NCI-H2029 (cell line): Measurements from ENCODE around the gene HSPB7.
"Not testable (repeated sequence)": the region's sequence is repeated elsewhere in the genome, so short reads cannot be mapped to it uniquely, and the experiment has no call there.

Experiments
- DNase-seq: peaks from one replicate; lab custom pipeline; 2025; lab: John Stamatoyannopoulos, UW

HSPB7 gene

DNA sequence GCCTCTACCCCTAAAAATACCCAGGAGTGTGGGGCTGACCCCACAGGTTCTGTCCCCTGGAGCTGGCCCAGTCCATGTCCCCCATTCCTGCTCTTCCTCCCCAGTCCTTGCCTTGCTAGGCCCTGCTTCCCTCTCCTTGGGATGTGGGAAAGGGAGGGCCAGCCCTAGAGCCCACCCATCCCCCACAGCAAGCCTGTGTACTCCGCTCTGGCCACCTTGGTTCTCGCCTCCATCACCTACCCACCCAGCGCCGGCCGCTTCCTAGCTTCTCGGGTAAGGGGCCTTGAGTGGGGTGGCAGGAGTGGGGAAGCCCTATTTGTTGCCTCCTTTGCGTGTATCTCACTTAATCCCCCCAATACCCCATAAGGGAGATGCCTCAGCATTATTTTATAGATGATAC is 32.5 kb upstream of the HSPB7 start:
- DNase-seq: no peak

DNA sequence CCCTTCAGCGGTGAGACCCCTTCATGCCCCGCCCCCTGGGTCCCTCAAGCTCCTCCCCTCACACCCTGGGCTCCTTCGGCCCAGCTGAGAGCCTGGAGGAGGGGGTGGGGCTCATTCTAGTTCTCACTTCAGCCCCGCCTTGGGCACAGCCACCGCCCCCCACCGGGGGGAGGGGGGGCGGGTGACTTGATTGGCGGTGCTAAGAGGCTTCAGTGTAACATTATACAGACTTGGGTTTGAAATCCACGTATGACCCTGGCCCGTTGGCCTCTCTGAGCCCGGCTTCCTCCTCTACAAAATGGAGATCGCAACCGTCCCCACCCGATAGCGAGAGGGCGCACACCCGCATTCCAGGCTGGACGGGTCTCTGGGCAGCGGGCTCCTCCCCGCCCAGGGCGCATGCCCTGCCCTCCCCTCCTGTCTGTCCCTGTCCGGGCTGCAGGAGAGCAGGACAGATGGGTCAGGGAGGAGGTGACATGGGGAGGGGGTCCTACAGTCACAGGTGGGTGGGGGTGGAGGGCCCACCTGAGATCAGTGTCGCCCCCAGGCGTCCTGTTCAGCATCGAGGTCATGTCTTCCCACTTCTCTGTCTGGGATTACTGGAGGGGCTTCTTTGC is 30.8 kb upstream of the HSPB7 start:
- peak; percentile 54 for DNase-seq

DNA sequence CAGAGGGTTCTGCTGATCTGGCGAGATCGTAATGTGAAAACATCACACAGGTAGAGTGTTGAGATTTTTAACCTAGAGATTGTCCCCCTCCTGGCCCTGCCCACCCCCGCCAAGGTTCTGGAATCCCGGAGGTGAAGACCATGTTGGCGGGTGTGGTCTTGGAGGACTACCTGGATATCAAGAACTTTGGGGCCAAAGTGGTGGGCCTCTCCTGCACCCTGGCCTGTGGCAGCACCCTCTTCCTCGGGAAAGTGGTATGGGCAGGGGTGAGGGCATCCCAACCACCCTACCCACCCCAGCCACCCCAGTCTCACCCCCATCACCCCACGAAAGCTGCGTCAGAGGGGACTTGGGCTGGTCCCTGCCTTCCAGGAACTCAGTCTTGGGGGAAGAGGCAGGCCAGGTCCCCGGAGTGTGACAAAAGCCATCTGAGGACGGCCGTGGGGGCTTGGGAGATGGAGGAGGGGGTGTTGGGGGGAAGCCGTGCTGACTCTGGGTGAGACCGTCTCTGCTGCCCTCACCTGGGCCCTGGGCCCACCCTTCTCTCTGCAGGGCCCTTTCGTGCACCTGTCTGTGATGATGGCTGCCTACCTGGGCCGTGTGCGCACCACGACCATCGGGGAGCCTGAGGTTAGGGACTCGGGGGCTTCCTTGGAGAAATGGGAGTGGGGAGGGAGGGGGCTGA is 30.1 kb upstream of the HSPB7 start:
- DNase-seq: no peak

DNA sequence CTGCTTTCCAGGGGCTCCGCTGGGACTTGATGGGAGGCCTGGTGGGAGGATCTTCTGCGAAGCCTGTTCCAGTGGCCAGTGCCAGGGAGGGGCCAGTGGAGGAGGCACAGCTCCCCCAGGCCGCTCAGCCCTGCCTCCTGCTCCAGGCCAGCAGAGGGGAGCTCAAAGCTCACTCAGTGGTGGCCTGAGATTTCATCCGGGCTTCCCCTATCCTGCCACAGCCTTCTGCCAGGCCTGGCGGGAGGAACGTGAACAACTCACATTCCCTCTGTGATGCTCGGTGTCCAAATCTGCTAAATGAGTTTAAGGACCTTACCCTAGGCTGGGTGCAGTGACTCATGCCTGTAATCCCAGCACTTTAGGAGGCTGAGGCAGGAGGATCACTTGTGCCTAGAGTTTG is 29.0 kb upstream of the HSPB7 start:
- DNase-seq: no peak

DNA sequence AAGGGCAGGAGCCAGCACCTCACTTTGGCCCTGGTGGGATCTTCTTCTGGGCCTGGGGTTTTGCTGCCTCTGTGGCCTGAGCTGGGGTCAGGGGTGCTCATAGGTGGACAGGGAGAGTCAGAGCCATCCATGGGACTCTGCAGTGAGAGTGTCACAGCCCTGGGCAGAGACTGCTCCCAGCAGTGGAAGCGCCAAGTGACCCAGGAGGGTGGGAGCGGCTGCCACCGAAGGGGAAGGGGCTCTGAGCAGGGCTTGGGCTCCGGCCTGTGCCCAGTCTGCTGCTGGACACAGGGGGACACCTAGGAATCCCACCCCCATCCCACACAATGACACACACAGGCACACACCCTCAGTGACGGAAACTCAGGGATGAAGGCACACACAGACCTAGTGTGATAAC is 26.1 kb upstream of the HSPB7 start:
- no peak for DNase-seq

DNA sequence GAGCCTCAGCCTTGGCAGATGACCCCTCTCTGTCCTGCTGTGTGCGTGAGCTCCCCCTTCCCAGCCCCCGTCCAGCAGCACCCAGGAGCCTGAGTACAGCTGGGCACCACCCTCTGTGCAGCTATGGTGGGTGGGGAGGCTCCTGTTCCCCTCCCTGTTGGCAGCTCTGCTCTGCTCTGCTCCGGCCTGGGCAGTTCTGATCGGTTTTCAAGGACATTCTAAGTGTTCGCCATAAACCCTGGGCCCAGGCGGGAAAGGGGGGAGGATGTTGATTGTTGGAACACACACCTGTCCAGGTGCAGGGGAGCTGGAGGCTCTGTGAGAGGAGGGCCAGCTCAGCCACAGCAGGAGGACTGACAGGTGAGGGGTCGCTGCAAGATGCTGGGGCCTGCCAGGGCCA is 25.7 kb upstream of the HSPB7 start, which contains the start of gene CLCNKB:
Gene CLCNKB, plus strand, starts transcription at position 262 of the 400 bp plus-strand sequence. CDS start 711 bp downstream, outside the sequence.
- peak; percentile 45 for DNase-seq

DNA sequence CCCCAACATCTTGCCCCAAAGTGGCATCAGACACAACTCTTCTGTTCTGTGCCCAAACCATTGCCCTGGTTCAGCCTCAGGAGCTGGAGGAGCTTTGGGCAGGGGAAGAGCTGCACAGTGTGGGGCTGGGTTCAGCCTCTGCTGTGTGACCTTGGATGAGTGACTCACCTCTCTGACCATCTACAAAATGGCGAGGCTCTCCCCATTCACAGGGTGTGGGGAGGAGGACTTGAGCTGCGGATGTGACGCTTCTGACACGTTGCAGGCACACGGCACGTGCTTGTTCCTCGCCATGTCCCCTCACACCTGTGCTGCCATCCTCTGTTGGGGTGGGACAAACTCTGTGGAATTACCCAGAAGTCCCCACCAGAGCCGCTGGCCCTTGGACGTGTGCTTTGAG is 24.8 kb upstream of the HSPB7 start:
- DNase-seq: not testable (repeated sequence)

DNA sequence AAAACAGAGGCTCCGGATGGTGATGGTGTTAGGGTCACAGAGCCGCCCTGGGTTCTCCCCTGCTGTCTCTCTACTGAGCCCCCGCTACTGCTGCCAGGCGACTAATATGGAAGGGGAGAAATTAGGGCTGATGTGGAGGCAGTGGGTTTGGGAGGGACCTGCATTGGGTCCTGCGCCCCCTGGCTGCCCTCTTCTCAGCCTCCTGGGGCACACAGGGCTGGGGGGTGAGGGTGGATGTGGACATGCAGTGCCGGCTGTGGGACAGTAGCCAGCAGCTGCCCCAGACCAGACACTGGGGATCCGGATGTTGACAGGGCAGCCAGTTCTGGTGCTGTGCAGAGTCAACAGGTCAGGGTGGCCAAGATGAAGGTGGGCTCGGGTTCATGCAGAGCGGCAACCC is 24.3 kb upstream of the HSPB7 start:
- no peak for DNase-seq

DNA sequence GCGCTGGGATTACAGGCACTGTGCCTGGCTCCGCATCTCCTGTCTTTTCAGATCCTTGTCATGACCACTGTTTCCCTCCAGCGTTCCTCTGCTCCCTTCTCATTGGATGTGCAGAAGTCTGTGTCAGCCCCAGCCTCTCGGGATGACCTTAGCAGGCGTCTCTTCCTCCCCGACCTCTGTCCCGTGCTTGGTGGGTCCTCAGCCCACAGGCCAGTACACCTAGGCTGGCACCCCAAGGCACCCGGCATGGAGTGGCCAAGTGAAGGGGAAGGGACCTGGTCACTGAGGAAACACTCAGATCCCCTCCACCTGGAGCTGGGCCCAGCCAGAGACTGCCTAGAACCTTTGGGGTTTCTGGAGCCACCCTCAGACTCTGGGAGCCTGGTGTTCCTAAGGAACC is 23.4 kb upstream of the HSPB7 start:
- no peak for DNase-seq

DNA sequence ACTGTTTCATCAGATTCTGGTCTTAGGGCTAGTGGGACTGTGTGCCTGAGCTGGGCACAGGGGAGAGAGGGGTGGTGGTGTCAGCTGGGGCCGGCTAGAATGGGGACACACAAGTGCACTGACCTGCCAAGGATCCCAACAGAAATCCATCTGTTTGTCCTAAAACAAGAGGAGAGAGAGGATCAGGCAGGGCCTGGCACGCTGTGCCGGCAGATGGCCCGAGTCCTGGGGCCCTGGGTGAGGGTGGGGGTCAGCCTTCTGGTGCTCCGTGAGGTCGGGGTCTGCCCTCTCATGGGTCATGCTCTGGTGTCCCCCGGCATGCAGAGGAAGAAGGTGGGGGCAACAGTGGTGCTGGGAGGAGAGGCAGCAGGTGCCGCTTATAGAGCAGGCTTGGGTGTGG is 22.0 kb upstream of the HSPB7 start:
- DNase-seq: not testable (repeated sequence)

DNA sequence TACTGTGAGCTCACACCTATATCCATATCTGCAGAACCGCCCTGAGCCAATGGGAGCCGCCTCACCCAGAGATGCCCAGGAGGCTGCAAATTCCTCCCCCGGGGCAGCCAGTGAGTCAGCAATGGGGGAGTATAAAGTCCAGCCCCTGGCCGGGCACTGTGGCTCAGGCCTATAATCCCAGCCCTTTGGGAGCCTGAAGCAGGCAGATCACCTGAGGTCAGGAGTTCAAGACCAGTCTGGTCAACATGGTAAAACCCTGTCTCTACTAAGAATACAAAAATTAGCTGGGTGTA is 20.7 kb upstream of the HSPB7 start:
- DNase-seq: no peak

DNA sequence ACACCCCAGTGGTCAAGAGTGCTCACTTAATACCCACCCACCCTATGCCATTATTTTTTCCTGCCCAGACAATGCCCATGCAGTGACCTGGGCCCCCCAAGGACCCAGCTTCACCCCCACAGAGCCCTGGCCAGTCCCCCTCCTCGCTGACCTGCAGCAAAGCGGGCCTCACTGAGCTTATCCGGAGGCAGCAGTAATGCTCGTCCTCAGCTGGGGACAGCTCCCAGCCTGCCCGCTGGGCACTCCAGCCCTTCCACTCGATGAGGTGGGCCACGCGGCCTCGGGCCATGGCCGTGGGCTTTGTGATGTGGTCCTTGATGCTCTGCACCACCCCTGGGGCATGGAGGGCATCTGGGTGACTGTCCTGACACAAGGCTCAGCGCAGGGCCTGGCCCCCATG is 18.6 kb upstream of the HSPB7 start:
- DNase-seq: not testable (repeated sequence)

DNA sequence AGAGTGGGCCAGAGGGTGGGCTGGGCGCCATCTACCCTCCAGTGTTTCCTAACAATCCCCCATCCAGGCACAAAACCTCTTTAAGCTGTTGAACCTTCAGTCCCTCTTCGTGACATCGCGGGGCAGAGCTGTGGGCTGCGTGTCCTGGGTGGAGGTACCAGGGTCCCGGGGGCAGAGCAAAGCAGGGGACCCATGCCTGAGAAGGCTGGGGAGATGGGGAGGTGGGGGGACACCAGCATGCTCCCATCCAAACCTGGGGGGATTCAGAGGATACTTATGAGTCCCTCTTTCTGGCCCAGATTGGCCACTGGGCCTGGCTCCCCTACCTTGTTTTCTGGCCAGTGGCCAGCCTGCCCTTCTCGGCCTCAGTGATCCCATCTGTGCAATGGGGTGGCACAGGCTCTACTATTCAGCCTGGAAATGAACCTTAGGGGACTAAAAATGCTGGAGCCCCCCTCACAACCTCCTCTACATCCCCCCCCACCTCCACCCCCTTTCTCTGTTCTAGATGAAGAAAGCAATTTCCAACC is 15.3 kb upstream of the HSPB7 start:
- DNase-seq: not testable (repeated sequence)

DNA sequence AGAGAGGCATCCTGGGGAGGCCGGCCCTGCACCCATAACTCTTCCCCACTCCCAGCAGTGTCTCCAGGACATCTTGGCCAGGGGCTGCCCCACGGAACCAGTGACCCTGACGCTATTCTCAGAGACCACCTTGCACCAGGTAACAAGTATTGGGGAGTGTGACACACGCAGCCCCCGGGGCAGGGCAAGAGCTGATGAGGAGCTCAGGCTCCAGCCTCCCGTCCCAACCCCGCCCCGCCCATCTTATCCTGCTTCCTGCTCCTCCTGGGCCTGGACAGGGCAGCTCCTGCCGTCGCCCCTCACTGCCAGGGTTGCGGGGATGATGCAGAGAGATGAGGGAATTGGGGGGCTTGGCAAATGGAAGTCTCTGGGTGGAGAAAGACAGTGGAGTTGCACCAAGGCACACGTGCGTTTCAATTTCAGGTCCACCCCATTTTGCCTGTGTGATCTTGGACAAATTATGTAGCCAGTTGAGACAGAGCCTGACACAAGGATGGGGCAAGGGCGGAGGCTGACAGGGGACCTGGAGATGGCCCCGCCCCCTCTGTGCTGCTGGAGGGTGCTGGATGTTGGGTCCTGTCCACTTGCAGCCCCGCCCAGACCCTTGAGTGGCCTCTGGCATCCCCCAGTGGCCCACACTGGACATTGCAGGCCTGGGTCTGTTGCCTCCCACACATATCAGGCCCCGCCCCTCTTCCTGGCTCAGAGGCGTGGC is 14.7 kb upstream of the HSPB7 start:
- DNase-seq: peak; percentile 73

DNA sequence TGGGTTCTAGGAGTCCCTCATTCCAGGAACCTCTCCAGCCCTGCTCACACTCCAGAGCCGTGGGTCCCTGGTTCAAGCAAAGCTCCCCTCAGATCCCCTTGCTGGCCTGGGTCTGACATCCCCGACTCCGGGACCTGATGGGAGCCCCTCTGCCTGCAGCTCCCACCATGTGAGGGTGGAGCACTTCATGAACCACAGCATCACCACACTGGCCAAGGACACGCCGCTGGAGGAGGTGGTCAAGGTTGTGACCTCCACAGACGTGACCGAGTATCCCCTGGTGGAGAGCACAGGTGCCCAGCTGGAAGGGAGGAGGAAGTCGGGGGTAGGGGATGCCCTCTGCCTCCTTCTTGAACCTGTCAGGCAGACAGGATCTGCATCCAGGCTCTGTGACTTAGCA is 13.7 kb upstream of the HSPB7 start:
- DNase-seq: no peak

DNA sequence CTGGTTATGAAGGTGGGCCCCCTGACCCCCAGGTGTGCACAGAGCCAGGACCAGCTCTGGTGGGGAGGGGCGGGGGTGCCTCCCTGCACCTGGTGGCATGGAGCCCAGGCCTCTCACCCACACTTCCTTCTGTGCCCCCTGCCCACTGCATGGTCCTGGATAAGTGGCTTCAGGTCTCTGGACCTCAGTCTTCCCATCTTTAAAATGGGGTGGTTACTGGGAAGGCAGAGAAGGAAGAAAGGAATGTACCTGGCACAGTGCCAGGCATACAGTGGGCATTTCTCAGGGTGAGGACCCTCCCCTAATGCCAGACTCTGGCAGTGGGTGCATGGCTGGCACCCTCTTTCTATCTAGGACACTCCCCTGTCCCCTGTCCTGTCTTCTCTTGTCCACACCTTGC is 11.4 kb upstream of the HSPB7 start:
- no peak for DNase-seq

DNA sequence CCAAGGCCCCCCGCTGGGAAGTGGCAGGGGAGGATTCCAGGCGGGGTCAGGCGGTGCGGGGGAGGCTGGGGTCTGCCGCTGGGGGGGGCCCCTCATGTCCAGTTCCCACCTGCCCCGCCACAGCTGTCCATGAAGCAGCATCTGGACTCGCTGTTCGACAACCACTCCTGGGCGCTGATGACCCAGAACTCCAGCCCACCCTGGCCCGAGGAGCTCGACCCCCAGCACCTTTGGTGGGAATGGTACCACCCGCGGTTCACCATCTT is 11.1 kb upstream of the HSPB7 start:
- DNase-seq: not testable (repeated sequence)

DNA sequence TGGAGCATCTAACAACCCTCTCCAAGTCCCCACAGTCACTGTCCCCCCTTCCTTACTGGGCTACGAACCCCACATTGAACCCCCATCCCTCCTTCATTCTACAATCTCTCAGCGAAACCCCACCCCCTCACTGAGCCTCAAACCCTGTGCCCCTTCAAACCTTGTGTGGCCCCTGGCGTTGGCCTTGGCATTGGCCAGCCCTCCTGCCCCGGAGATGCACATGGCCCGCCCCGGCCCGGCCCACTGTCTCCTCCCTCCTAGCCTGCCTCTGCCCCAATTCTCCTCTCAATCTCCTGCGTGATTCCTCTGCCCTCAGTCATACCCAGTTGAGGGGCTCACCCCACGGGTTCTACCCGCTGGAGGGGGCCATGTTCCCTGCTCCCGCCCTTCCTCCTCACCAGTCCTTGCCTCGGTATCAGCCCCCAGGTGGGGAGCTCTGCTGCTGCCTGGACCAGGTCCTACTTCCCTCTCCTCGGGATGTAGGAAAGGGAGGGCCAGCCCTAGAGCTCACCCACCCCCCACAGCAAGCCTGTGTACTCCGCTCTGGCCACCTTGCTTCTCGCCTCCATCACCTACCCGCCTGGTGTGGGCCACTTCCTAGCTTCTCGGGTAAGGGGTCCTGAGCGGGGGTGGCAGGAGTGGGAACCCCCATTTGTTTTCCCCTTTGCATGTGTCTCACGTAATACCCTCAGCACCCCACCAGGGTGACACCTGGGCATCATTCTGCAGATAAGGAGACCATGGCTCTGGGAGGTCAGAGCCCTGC is 10.6 kb upstream of the HSPB7 start:
- no peak for DNase-seq

DNA sequence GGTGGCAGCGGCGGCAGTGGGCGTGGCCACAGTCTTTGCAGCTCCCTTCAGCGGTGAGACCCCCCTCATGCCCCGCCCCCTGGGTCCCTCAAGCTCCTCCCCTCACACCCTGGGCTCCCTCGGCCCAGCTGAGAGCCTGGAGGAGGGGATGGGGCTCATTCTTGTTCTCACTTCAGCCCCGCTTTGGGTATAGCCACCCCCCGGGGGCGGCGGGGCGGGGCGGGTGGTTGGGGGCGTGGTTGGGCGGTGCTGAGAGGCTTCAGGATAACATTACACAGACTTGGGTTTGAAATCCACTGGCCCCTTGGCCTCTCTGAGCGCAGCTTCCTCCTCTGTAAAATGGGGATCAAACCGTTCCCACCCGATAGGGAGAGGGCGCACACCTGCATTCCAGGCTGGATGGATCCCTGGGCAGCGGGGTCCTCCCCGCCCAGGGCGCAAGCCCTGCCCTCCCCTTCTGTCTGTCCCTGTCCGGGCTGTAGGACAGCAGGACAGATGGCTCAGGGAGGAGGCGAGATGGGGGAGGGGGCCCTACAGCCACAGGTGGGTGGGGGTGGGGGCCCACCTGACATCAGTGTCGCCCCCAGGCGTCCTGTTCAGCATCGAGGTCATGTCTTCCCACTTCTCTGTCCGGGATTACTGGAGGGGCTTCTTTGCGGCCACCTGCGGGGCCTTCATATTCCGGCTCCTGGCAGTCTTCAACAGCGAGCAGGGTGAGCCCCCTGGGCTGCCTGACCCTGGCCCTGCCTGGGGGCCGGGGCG is 9.1 kb upstream of the HSPB7 start:
- DNase-seq: no peak

DNA sequence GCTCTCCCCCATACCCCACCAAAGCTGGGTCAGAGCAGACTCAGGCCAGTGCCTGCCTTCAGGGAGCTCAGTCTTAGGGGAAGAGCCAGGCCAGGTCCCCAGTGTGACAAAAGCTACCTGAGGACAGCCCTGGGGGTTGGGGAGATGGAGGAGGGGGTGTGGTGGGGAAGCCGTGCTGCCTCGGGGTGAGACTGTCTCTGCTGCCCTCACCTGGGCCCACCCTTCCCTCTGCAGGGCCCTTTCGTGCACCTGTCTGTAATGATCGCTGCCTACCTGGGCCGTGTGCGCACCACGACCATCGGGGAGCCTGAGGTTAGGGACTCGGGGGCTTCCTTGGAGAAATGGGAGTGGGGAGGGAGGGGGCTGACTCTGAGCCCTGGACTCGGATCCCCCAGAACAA is 8.5 kb upstream of the HSPB7 start:
- not testable (repeated sequence) for DNase-seq

DNA sequence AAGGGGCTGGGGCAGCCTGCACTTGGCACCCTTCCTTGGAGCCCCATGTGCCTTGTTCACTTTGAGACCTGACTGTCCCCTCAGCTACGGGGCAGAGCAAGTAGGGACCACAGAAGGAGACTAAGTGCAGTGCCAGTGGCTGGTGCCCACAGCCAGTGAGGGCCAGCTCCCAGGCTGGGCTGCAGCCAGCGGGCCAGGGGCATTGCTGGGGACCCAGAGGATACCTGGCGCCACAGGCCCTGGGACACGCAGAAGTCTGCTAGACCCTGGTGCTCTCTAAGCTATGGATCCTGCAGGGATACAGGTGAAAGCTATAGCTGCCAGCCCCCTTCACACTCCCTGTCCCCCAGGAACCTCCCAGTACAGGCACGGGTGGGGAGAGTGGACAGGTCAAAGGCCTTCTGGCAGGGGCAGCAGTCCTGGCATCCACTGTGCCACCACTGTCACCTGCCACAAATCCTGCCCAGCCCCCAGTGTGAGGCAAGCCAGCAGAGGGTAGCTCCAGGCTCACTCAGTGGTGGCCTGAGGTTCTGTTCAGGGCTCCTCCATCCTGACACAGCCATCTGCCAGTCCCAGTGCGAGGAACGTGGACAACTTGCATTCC is 5.3 kb upstream of the HSPB7 start:
- no peak for DNase-seq

DNA sequence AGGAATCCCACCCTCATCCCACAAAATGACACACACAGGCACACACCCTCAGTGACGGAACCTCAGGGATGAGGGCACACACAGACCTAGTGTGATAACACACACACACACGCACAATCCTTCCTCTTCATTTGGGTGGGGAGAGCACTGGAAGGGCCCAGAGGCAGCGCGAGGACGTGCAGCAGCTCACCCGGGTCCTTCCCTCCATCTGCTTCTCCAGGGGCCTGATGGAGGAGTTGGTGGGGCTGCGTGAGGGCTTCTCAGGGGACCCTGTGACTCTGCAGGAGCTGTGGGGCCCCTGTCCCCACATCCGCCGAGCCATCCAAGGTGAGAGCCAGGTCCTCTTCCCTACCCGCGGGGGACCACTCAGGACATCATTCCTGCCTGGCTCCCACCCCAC is 4.5 kb upstream of the HSPB7 start:
- no peak for DNase-seq
